Astrocyte (in vitro differentiated cells and primary cell): ENCODE results near the gene RASGEF1C. TPM values are rescaled to one million over a fixed set of nuclear protein-coding genes. Genes with fewer than 3 reads are reported as not detected.

Experiments
- DNase-seq: peaks from one replicate; pipeline ENCODE4 v3.0.0-alpha.2; 2010; ENCODE audit warnings: low read depth
- FAIRE-seq: peaks from 2 replicates; lab custom pipeline; 2011; peaks lifted over from hg19 to GRCh38; lab: Jason Lieb, UNC
- H2AFZ ChIP-seq: 2 replicates; pipeline ENCODE4 v1.6.0; 2012; ENCODE audit warnings: low read depth, low read length, inconsistent platforms
- H3K27ac ChIP-seq: 2 replicates; pipeline ENCODE4 v1.5.1; 2011; ENCODE audit warnings: low read depth, low read length, inconsistent platforms
- H3K27me3 ChIP-seq: 2 replicates; pipeline ENCODE4 v1.6.0; 2011; ENCODE audit warnings: low read length, inconsistent platforms; ENCODE audit not compliant: insufficient read depth
- H3K36me3 ChIP-seq: 2 replicates; pipeline ENCODE4 v1.5.1; 2011; ENCODE audit warnings: low read length, inconsistent platforms; ENCODE audit not compliant: insufficient read depth
- H3K4me1 ChIP-seq: 2 replicates; pipeline ENCODE4 v1.5.1; 2011; ENCODE audit warnings: low read length, inconsistent platforms; ENCODE audit not compliant: insufficient read depth
- H3K4me2 ChIP-seq: 2 replicates; pipeline ENCODE4 v1.6.0; 2012; ENCODE audit warnings: low read length, inconsistent platforms
- H3K4me3 ChIP-seq: 2 replicates; pipeline ENCODE4 v1.5.1; 2011; ENCODE audit warnings: low read depth, mild to moderate bottlenecking, low read length, inconsistent platforms; ENCODE audit not compliant: insufficient read depth
- H3K79me2 ChIP-seq: 2 replicates; pipeline ENCODE4 v1.6.0; 2012; ENCODE audit warnings: mild to moderate bottlenecking, low read length, inconsistent platforms; ENCODE audit not compliant: insufficient read depth
- H3K9ac ChIP-seq: 2 replicates; pipeline ENCODE4 v1.6.0; 2012; ENCODE audit warnings: mild to moderate bottlenecking, low read length, inconsistent platforms
- H3K9me3 ChIP-seq: 2 replicates; pipeline ENCODE4 v1.5.1; 2012; ENCODE audit warnings: low read depth, mild to moderate bottlenecking, low read length, inconsistent platforms; ENCODE audit not compliant: insufficient read depth
- H4K20me1 ChIP-seq: 2 replicates; pipeline ENCODE4 v1.6.0; 2012; ENCODE audit warnings: low read length, inconsistent platforms; ENCODE audit not compliant: insufficient read depth
- H3K27ac Mint-ChIP-seq: one replicate; pipeline ENCODE4 v1.8.0; 2021; ENCODE audit warnings: mild to moderate bottlenecking, mixed read lengths; ENCODE audit not compliant: unreplicated experiment
- H3K27me3 Mint-ChIP-seq: one replicate; pipeline ENCODE4 v1.8.0; 2021; ENCODE audit warnings: low read depth, mixed read lengths; ENCODE audit not compliant: unreplicated experiment
- H3K36me3 Mint-ChIP-seq: one replicate; pipeline ENCODE4 v1.8.0; 2021; ENCODE audit warnings: low read depth, mixed read lengths; ENCODE audit not compliant: unreplicated experiment
- H3K4me1 Mint-ChIP-seq: one replicate; pipeline ENCODE4 v1.8.0; 2021; ENCODE audit warnings: low read depth, mixed read lengths; ENCODE audit not compliant: unreplicated experiment
- H3K4me3 Mint-ChIP-seq: one replicate; pipeline ENCODE4 v1.8.0; 2021; ENCODE audit warnings: mild to moderate bottlenecking, moderate library complexity, mixed read lengths; ENCODE audit not compliant: unreplicated experiment
- H3K9me3 Mint-ChIP-seq: one replicate; pipeline ENCODE4 v1.8.0; 2021; ENCODE audit warnings: mild to moderate bottlenecking, mixed read lengths; ENCODE audit not compliant: unreplicated experiment
- EZH2 ChIP-seq: IDR thresholded peaks from 2 replicates; pipeline ENCODE4 v1.6.1; 2012; ENCODE audit warnings: mild to moderate bottlenecking, low read length, inconsistent platforms; ENCODE audit not compliant: insufficient read depth
- total RNA-seq: library from RNA; stranded (reverse); gene quantifications from 2 replicates; pipeline ENCODE4 v1.2.1, GENCODE V29; 2021
- TF ChIP-seq, protein P1 (sequence below): IDR thresholded peaks from 2 replicates; pipeline ENCODE4 v1.5.1; 2011; ENCODE audit warnings: low read depth, mild to moderate bottlenecking, inconsistent platforms, low read length, moderate library complexity; ENCODE audit not compliant: insufficient read depth

RASGEF1C gene
- total RNA-seq, 1 donor from 2014 or later: 0.41 TPM

DNA sequence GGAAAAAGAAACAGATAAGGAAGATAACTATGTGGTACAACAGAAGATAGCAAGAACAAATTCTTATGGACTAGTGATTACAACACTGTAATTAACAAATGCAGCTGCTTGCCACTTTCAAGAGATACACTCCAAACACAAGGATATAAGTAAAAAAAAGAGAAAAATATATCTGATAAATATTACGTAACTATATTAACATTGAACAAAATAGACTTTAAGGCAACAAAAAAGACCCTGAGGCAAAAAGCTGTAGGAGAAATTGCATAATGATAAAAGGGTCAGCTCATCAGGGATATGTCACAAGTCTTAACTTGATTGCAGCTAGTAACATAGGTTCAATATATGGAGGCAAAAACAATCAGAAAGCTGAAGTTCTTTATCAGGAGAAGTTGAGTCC is 86.1 kb downstream of the RASGEF1C start:
- H3K9me3 ChIP-seq: no peaks in the 10 kb centered on the region
- no peak overlapping the region for H3K27ac ChIP-seq
- H3K27me3 ChIP-seq: peaks cover 8% of the 10 kb centered on the region
- no peak overlapping the region for H3K4me2 ChIP-seq
- H3K27me3 Mint-ChIP-seq: peaks cover 10% of the 10 kb centered on the region
- no peak overlapping the region for H3K4me3 Mint-ChIP-seq
- H3K36me3 ChIP-seq: no peaks in the 10 kb centered on the region
- no peak for FAIRE-seq
- no peak overlapping the region for H2AFZ ChIP-seq
- no peaks in the 10 kb centered on the region for H3K36me3 Mint-ChIP-seq
- no peak for DNase-seq
- no peak overlapping the region for H3K27ac Mint-ChIP-seq
- no peak overlapping the region for H3K9ac ChIP-seq
- no peaks in the 10 kb centered on the region for H3K4me1 ChIP-seq
- no peaks in the 10 kb centered on the region for H3K9me3 Mint-ChIP-seq
- H3K4me3 ChIP-seq: no peak overlapping the region
- no peak for TF ChIP-seq EZH2
- TF ChIP-seq, protein P1, sequence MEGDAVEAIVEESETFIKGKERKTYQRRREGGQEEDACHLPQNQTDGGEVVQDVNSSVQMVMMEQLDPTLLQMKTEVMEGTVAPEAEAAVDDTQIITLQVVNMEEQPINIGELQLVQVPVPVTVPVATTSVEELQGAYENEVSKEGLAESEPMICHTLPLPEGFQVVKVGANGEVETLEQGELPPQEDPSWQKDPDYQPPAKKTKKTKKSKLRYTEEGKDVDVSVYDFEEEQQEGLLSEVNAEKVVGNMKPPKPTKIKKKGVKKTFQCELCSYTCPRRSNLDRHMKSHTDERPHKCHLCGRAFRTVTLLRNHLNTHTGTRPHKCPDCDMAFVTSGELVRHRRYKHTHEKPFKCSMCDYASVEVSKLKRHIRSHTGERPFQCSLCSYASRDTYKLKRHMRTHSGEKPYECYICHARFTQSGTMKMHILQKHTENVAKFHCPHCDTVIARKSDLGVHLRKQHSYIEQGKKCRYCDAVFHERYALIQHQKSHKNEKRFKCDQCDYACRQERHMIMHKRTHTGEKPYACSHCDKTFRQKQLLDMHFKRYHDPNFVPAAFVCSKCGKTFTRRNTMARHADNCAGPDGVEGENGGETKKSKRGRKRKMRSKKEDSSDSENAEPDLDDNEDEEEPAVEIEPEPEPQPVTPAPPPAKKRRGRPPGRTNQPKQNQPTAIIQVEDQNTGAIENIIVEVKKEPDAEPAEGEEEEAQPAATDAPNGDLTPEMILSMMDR: no peak
- no peaks in the 10 kb centered on the region for H3K4me1 Mint-ChIP-seq
- no peaks in the 10 kb centered on the region for H3K79me2 ChIP-seq
- H4K20me1 ChIP-seq: no peaks in the 10 kb centered on the region

DNA sequence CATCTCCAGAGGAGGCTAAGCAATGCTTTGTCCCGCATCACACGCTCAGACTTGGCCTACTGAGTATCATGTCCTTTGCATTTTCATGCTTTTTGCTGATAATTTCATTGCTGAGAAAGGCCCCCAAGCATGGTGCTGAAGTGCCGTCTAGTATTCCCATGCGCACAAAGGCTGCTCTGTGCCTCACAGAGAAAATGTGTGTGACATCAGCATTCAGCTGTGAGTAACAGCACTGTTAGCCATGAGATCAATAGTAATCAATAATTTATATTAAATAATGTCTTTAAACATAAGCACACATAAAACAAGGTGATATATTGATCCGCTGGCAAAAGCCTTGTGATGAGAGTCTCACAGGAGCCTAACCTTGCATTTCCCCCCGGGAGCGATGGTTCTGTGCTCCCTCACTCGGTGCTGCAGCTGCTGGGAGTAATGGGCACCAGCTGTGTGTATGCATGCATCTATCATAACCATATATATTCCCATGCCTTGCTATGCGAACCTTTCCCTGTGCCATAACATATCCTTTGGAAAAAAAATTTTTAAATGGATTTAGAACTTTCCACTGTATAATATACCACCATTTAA is 87.1 kb downstream of the RASGEF1C start:
- Histone ChIP-seq H2AFZ (no peak overlapping the region), H3K9me3 (no peaks in the 10 kb centered on the region), H3K4me3 (no peak overlapping the region), H3K79me2 (no peaks in the 10 kb centered on the region), H3K27me3 (peaks cover 8% of the 10 kb centered on the region), H4K20me1 (no peaks in the 10 kb centered on the region), H3K9ac (no peak overlapping the region), H3K27ac (no peak overlapping the region), H3K36me3 (no peaks in the 10 kb centered on the region), H3K4me2 (no peak overlapping the region), H3K4me1 (no peaks in the 10 kb centered on the region)
- Mint-ChIP-seq H3K9me3 (no peaks in the 10 kb centered on the region), H3K27me3 (peaks cover 10% of the 10 kb centered on the region), H3K4me3 (no peak overlapping the region), H3K27ac (no peak overlapping the region), H3K4me1 (no peaks in the 10 kb centered on the region), H3K36me3 (no peaks in the 10 kb centered on the region)
- TF ChIP-seq, protein P1: no peak
- no peak for TF ChIP-seq EZH2
- DNase-seq (no peak), FAIRE-seq (no peak)
